Measurements from ENCODE around the gene TLL1.

GRCh38 chr4:166043801-166044200 lies 170.8 kb downstream of the TLL1 start:
- TF ChIP-seq CTCF (conservative IDR thresholded peaks at IDR 0.05; ENCODE audit: low read depth in 2 of 2) = no peak
- TF ChIP-seq NANOG (IDR thresholded peaks at IDR 0.05; ENCODE audit: borderline replicate concordance) = no peak
- TF ChIP-seq EZH2 (IDR thresholded peaks at IDR 0.05; ENCODE audit: low read depth, unreplicated experiment) = no peak
- TF ChIP-seq REST (IDR thresholded peaks at IDR 0.05; ENCODE audit: unreplicated experiment) = no peak
- TF ChIP-seq EZH2phosphoT487 (IDR thresholded peaks at IDR 0.05; ENCODE audit: unreplicated experiment) = no peak
- TF ChIP-seq CREB1 (CRISPR knock-in tag; IDR thresholded peaks at IDR 0.05; ENCODE audit: low read depth) = no peak
- TF ChIP-seq POLR2AphosphoS5 (IDR thresholded peaks at IDR 0.05; ENCODE audit: low read depth) = no peak
- TF ChIP-seq JUNB (IDR thresholded peaks at IDR 0.05; ENCODE audit: unreplicated experiment) = no peak
- no peak for TF ChIP-seq ZNF331 (CRISPR knock-in tag; IDR thresholded peaks at IDR 0.05; ENCODE audit: low read depth)
- no peak for TF ChIP-seq ZNF114 (CRISPR knock-in tag; IDR thresholded peaks at IDR 0.05)
- TF ChIP-seq ZNF462 (CRISPR knock-in tag; IDR thresholded peaks at IDR 0.05) = no peak
- no peak for TF ChIP-seq STAT1 (IDR thresholded peaks at IDR 0.05; ENCODE audit: unreplicated experiment)
- TF ChIP-seq ETS1 (IDR thresholded peaks at IDR 0.05) = no peak

Data from GM23338 (cell line).